Lower lobe of right lung (tissue), 2 donors: ENCODE results near the gene DEFB124. TPM values are rescaled to one million over a fixed set of nuclear protein-coding genes. Genes with fewer than 3 reads are reported as not detected.
"Not testable (repeated sequence)": the region's sequence is repeated elsewhere in the genome, so short reads cannot be mapped to it uniquely, and the experiment has no call there.

Experiments used
- ATAC-seq, 2 donors: fragments of 200-7000 bp; cut with Tn5 transposase; one replicate each; pipeline ENCODE4 v1.9.1; 2020 to 2022; ENCODE audit warnings: mild to moderate bottlenecking in 2 of 2, moderate library complexity in 2 of 2
- DNase-seq: peaks from one replicate; pipeline ENCODE4 v3.0.0-alpha.2; 2020
- H3K27ac ChIP-seq: fragments of 200-600 bp; one replicate; pipeline ENCODE4 v1.8.0; 2022
- H3K27me3 ChIP-seq: fragments of 200-600 bp; one replicate; pipeline ENCODE4 v1.8.0; 2022; ENCODE audit warnings: low read depth
- H3K36me3 ChIP-seq: fragments of 200-600 bp; one replicate; pipeline ENCODE4 v1.8.0; 2022; ENCODE audit warnings: mild to moderate bottlenecking
- H3K4me1 ChIP-seq: fragments of 200-600 bp; one replicate; pipeline ENCODE4 v1.8.0; 2022
- H3K4me3 ChIP-seq: fragments of 200-600 bp; one replicate; pipeline ENCODE4 v1.8.0; 2022; ENCODE audit warnings: mild to moderate bottlenecking
- H3K9me3 ChIP-seq: fragments of 200-600 bp; one replicate; pipeline ENCODE4 v1.8.0; 2022
- CTCF ChIP-seq: fragments of 200-600 bp; IDR thresholded peaks from one replicate; pipeline ENCODE4 v1.8.0; 2022; ENCODE audit warnings: antibody characterized with exemption, mild to moderate bottlenecking
- intact Hi-C: fragments of 100-400 bp; cut with DNase I; formaldehyde crosslinking; loops from one replicate; pipeline ENCODE4 v1.11.0; 2022
- total RNA-seq: library from RNA; stranded (reverse); fragmentation: NEBNext Ultra II Directional; extraction: Animal tissue kit (Norgen Biotek cat#: 25700); gene quantifications from one replicate; pipeline ENCODE4 v1.2.1, GENCODE V29; 2021
- donor health status: DM: no; HTN: yes; CAD: no; lungs with severe emphysema.

DEFB124 gene
- total RNA-seq, 1 donor from 2014 or later = not detected

GRCh38 chr20:31508517-31509244 is 33.8 kb upstream of the DEFB124 start:
- DNase-seq = no peak
- no peak for TF ChIP-seq CTCF
- peaks cover under 1% of the 10 kb centered on the region for H3K4me1 ChIP-seq
- H3K4me3 ChIP-seq = no peak overlapping the region
- intact Hi-C loops = no loop called here
- no peak overlapping the region for H3K27ac ChIP-seq
- no peak for ATAC-seq
- no peaks in the 10 kb centered on the region for H3K27me3 ChIP-seq
- H3K9me3 ChIP-seq = peaks cover 3% of the 10 kb centered on the region
- no peaks in the 10 kb centered on the region for H3K36me3 ChIP-seq

GRCh38 chr20:31505903-31506302 is 31.0 kb upstream of the DEFB124 start:
- no peaks in the 10 kb centered on the region for H3K27me3 ChIP-seq
- intact Hi-C loops = no loop called here
- H3K36me3 ChIP-seq = no peaks in the 10 kb centered on the region
- ATAC-seq (no peak), DNase-seq (no peak)
- H3K9me3 ChIP-seq = peaks cover 3% of the 10 kb centered on the region
- H3K4me1 ChIP-seq = peaks cover 6% of the 10 kb centered on the region
- no peak for TF ChIP-seq CTCF
- H3K27ac ChIP-seq = no peak overlapping the region
- H3K4me3 ChIP-seq = no peak overlapping the region

GRCh38 chr20:31502884-31503673 is 28.2 kb upstream of the DEFB124 start:
- H3K36me3 ChIP-seq, H3K9me3 ChIP-seq, intact Hi-C loops, H3K4me1 ChIP-seq, H3K4me3 ChIP-seq, H3K27me3 ChIP-seq, H3K27ac ChIP-seq: not testable (repeated sequence)
- DNase-seq (peak; percentile 87), ATAC-seq (peak; percentile 95 to 96)
- peak; percentile 95 for TF ChIP-seq CTCF

- no peak for DNase-seq
- Histone ChIP-seq H3K4me1 (peaks cover 6% of the 10 kb centered on the region), H3K4me3 (no peak overlapping the region), H3K9me3 (no peaks in the 10 kb centered on the region), H3K27me3 (peaks cover 4% of the 10 kb centered on the region), H3K27ac (no peak overlapping the region), H3K36me3 (no peaks in the 10 kb centered on the region)
- ATAC-seq = no peak
- intact Hi-C loops = no loop called here
- TF ChIP-seq CTCF = no peak
These were observed 25.6 kb upstream of the DEFB124 start for GRCh38 chr20:31500527-31500926.

- no peak for DNase-seq
- peak overlapping the region; percentile 53 for H3K27ac ChIP-seq
These were observed 23.1 kb upstream of the DEFB124 start for GRCh38 chr20:31497838-31498540.

More at GRCh38 chr20:31497838-31498540, 23.1 kb upstream of the DEFB124 start:
- TF ChIP-seq CTCF = no peak
- no peak overlapping the region for H3K4me3 ChIP-seq
- no peaks in the 10 kb centered on the region for H3K36me3 ChIP-seq
- intact Hi-C loops = no loop called here
- H3K9me3 ChIP-seq = no peaks in the 10 kb centered on the region
- H3K27me3 ChIP-seq = peaks cover 5% of the 10 kb centered on the region
- peaks cover 2% of the 10 kb centered on the region for H3K4me1 ChIP-seq
- ATAC-seq = no peak
